WTC11 (cell line): Measurements from ENCODE around the gene MTLN. TPM values are rescaled to one million over a fixed set of nuclear protein-coding genes. Genes with fewer than 3 reads are reported as not detected.
"Not testable (repeated sequence)": the region's sequence is repeated elsewhere in the genome, so short reads cannot be mapped to it uniquely, and the experiment has no call there.

Experiments used
- ATAC-seq: fragments of 200-7000 bp; cut with Tn5 transposase; 2 replicates; pipeline ENCODE4 v1.10.0; 2021; ENCODE audit warnings: mild to moderate bottlenecking, moderate library complexity
- CTCF ChIA-PET: fragments of 300-600 bp; sonication (Branson Sonifier 250); formaldehyde crosslinking; loops from one replicate; lab custom pipeline; 2021; ENCODE audit warnings: antibody characterized with exemption; lab: Charles Lee
- POLR2A ChIA-PET: fragments of 350-600 bp; sonication (Branson Sonifier 250); formaldehyde crosslinking; loops from one replicate; lab custom pipeline; 2021; ENCODE audit warnings: antibody characterized with exemption; lab: Charles Lee
- DNase-seq: peaks from one replicate; pipeline ENCODE4 v3.0.0; 2021; ENCODE audit warnings: low spot score
- H3K27ac Mint-ChIP-seq: 2 replicates; pipeline ENCODE4 v1.8.0; 2021; ENCODE audit warnings: mixed read lengths
- H3K27me3 Mint-ChIP-seq: 2 replicates; pipeline ENCODE4 v1.8.0; 2021; ENCODE audit warnings: low read depth, mild to moderate bottlenecking, moderate library complexity, mixed read lengths
- H3K36me3 Mint-ChIP-seq: 2 replicates; pipeline ENCODE4 v1.8.0; 2021; ENCODE audit warnings: mixed read lengths
- H3K4me1 Mint-ChIP-seq: 2 replicates; pipeline ENCODE4 v1.8.0; 2022; ENCODE audit warnings: mixed read lengths
- H3K4me3 Mint-ChIP-seq: 2 replicates; pipeline ENCODE4 v1.8.0; 2021; ENCODE audit warnings: mild to moderate bottlenecking, moderate library complexity, mixed read lengths
- H3K9me3 Mint-ChIP-seq: 2 replicates; pipeline ENCODE4 v1.8.0; 2021; ENCODE audit warnings: mixed read lengths
- AFF4 ChIP-seq: sonication (generic); formaldehyde crosslinking; IDR thresholded peaks from 2 replicates; pipeline ENCODE4 v1.8.1; 2023; ENCODE audit warnings: mild to moderate bottlenecking, missing genetic modification reagents, borderline replicate concordance
- ATF1 ChIP-seq: sonication (generic); formaldehyde crosslinking; IDR thresholded peaks from 2 replicates; pipeline ENCODE4 v1.8.1; 2023; ENCODE audit warnings: mild to moderate bottlenecking, moderate library complexity, missing genetic modification reagents
- E2F1 ChIP-seq: sonication (generic); formaldehyde crosslinking; IDR thresholded peaks from 2 replicates; pipeline ENCODE4 v1.8.0; 2022; ENCODE audit warnings: mild to moderate bottlenecking, missing genetic modification reagents
- HMGA2 ChIP-seq: fragments of 250-450 bp; sonication (Bioruptor Pico); IDR thresholded peaks from 2 replicates; pipeline ENCODE4 v1.4.0; 2021; ENCODE audit warnings: mild to moderate bottlenecking, moderate library complexity
- HMGXB4 ChIP-seq: sonication (generic); formaldehyde crosslinking; IDR thresholded peaks from 2 replicates; pipeline ENCODE4 v1.8.1; 2023; ENCODE audit warnings: mild to moderate bottlenecking, moderate library complexity, missing genetic modification reagents
- JAZF1 ChIP-seq: fragments of 250-450 bp; sonication (Bioruptor Pico); IDR thresholded peaks from 2 replicates; pipeline ENCODE4 v1.9.0; 2021; ENCODE audit warnings: moderate library complexity, mild to moderate bottlenecking, inconsistent platforms
- MLX ChIP-seq: sonication (generic); formaldehyde crosslinking; IDR thresholded peaks from 2 replicates; pipeline ENCODE4 v1.8.1; 2023; ENCODE audit warnings: mild to moderate bottlenecking, missing genetic modification reagents, moderate library complexity
- OVOL2 ChIP-seq: fragments of 250-450 bp; sonication (Bioruptor Pico); IDR thresholded peaks from 2 replicates; pipeline ENCODE4 v1.9.0; 2021; ENCODE audit warnings: mild to moderate bottlenecking, borderline replicate concordance
- RELA ChIP-seq: sonication (generic); formaldehyde crosslinking; IDR thresholded peaks from 2 replicates; pipeline ENCODE4 v1.8.1; 2022; ENCODE audit warnings: missing genetic modification reagents, mild to moderate bottlenecking, borderline replicate concordance
- RORB ChIP-seq: fragments of 250-450 bp; sonication (Bioruptor Pico); IDR thresholded peaks from 2 replicates; pipeline ENCODE4 v1.9.0; 2021; ENCODE audit warnings: mild to moderate bottlenecking
- ZBTB43 ChIP-seq: sonication (generic); formaldehyde crosslinking; IDR thresholded peaks from 2 replicates; pipeline ENCODE4 v1.8.1; 2023; ENCODE audit warnings: mild to moderate bottlenecking, missing genetic modification reagents
- ZMAT4 ChIP-seq: fragments of 250-450 bp; sonication (Bioruptor Pico); IDR thresholded peaks from 2 replicates; pipeline ENCODE4 v1.9.0; 2021; ENCODE audit warnings: mild to moderate bottlenecking
- ZNF121 ChIP-seq: sonication (generic); formaldehyde crosslinking; IDR thresholded peaks from 2 replicates; pipeline ENCODE4 v1.8.0; 2023; ENCODE audit warnings: missing genetic modification reagents
- ZNF232 ChIP-seq: sonication (generic); formaldehyde crosslinking; IDR thresholded peaks from 2 replicates; pipeline ENCODE4 v1.8.0; 2022; ENCODE audit warnings: mild to moderate bottlenecking, missing genetic modification reagents
- ZNF263 ChIP-seq: sonication (generic); formaldehyde crosslinking; IDR thresholded peaks from 2 replicates; pipeline ENCODE4 v1.8.1; 2022; ENCODE audit warnings: low read depth, mild to moderate bottlenecking, moderate library complexity, missing genetic modification reagents
- ZNF532 ChIP-seq: fragments of 250-450 bp; sonication (Bioruptor Pico); IDR thresholded peaks from 2 replicates; pipeline ENCODE4 v1.9.0; 2021; ENCODE audit warnings: mild to moderate bottlenecking, borderline replicate concordance
- total RNA-seq: library from RNA; stranded (reverse); gene quantifications from 3 replicates; pipeline ENCODE4 v1.2.3, GENCODE V29; 2021

Gene MTLN
- total RNA-seq, 1 experiment from 2014 or later: 42.2 TPM

- ATAC-seq, POLR2A ChIA-PET, H3K27ac Mint-ChIP-seq, H3K4me3 Mint-ChIP-seq, DNase-seq, CTCF ChIA-PET: not testable (repeated sequence)
- Mint-ChIP-seq H3K36me3 (peaks cover 35% of the 10 kb centered on the region), H3K27me3 (peaks cover 46% of the 10 kb centered on the region), H3K9me3 (peaks cover 67% of the 10 kb centered on the region), H3K4me1 (peaks cover 12% of the 10 kb centered on the region)
These were observed 6.5 kb upstream of the MTLN start for GRCh38 chr2:110218889-110219288.

- no peak overlapping the region for H3K4me3 Mint-ChIP-seq
- H3K27me3 Mint-ChIP-seq: peaks cover 61% of the 10 kb centered on the region
- H3K27ac Mint-ChIP-seq: no peak overlapping the region
- POLR2A ChIA-PET: no interaction called here
- peaks cover 41% of the 10 kb centered on the region for H3K36me3 Mint-ChIP-seq
- TF ChIP-seq AFF4 (CRISPR knock-in tag) (no peak), HMGXB4 (CRISPR knock-in tag) (no peak), ZMAT4 (CRISPR knock-in tag) (no peak), RELA (CRISPR knock-in tag) (no peak), HMGA2 (no peak), OVOL2 (CRISPR knock-in tag) (no peak), ATF1 (CRISPR knock-in tag) (no peak), ZNF263 (CRISPR knock-in tag) (no peak), ZNF232 (no peak), ZNF121 (CRISPR knock-in tag) (no peak), JAZF1 (CRISPR knock-in tag) (no peak)
- TF ChIP-seq, all 79 proteins: peak for 0
- DNase-seq: no peak
- Mint-ChIP-seq H3K4me1 (peaks cover 7% of the 10 kb centered on the region), H3K9me3 (peaks cover 75% of the 10 kb centered on the region)
- ATAC-seq: no peak
- CTCF ChIA-PET: no interaction called here
These were observed 4.5 kb upstream of the MTLN start for GRCh38 chr2:110216803-110217202.

- Mint-ChIP-seq H3K9me3 (peaks cover 75% of the 10 kb centered on the region), H3K27ac (no peak overlapping the region), H3K27me3 (peaks cover 64% of the 10 kb centered on the region), H3K36me3 (peaks cover 41% of the 10 kb centered on the region), H3K4me1 (peaks cover 6% of the 10 kb centered on the region), H3K4me3 (no peak overlapping the region)
- DNase-seq (no peak), ATAC-seq (no peak)
- POLR2A ChIA-PET: no interaction called here
- TF ChIP-seq MLX (CRISPR knock-in tag) (no peak), RORB (no peak), E2F1 (CRISPR knock-in tag) (no peak), ZNF532 (no peak), ZBTB43 (CRISPR knock-in tag) (no peak)
- CTCF ChIA-PET: no interaction called here
These were observed 3.9 kb upstream of the MTLN start for GRCh38 chr2:110216199-110216598.
